GM18507 (cell line): ENCODE results near the gene PPP1R13B.
"Not testable (repeated sequence)": the region's sequence is repeated elsewhere in the genome, so short reads cannot be mapped to it uniquely, and the experiment has no call there.

Source experiments
- DNase-seq: peaks from one replicate; pipeline ENCODE4 v3.0.0; 2011; ENCODE audit warnings: low read depth; ENCODE audit not compliant: insufficient read length; ENCODE audit errors: extremely low spot score
- FAIRE-seq: peaks from 2 replicates; lab custom pipeline; 2011; peaks lifted over from hg19 to GRCh38; lab: Jason Lieb, UNC

PPP1R13B gene, protein sequence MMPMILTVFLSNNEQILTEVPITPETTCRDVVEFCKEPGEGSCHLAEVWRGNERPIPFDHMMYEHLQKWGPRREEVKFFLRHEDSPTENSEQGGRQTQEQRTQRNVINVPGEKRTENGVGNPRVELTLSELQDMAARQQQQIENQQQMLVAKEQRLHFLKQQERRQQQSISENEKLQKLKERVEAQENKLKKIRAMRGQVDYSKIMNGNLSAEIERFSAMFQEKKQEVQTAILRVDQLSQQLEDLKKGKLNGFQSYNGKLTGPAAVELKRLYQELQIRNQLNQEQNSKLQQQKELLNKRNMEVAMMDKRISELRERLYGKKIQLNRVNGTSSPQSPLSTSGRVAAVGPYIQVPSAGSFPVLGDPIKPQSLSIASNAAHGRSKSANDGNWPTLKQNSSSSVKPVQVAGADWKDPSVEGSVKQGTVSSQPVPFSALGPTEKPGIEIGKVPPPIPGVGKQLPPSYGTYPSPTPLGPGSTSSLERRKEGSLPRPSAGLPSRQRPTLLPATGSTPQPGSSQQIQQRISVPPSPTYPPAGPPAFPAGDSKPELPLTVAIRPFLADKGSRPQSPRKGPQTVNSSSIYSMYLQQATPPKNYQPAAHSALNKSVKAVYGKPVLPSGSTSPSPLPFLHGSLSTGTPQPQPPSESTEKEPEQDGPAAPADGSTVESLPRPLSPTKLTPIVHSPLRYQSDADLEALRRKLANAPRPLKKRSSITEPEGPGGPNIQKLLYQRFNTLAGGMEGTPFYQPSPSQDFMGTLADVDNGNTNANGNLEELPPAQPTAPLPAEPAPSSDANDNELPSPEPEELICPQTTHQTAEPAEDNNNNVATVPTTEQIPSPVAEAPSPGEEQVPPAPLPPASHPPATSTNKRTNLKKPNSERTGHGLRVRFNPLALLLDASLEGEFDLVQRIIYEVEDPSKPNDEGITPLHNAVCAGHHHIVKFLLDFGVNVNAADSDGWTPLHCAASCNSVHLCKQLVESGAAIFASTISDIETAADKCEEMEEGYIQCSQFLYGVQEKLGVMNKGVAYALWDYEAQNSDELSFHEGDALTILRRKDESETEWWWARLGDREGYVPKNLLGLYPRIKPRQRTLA

DNA sequence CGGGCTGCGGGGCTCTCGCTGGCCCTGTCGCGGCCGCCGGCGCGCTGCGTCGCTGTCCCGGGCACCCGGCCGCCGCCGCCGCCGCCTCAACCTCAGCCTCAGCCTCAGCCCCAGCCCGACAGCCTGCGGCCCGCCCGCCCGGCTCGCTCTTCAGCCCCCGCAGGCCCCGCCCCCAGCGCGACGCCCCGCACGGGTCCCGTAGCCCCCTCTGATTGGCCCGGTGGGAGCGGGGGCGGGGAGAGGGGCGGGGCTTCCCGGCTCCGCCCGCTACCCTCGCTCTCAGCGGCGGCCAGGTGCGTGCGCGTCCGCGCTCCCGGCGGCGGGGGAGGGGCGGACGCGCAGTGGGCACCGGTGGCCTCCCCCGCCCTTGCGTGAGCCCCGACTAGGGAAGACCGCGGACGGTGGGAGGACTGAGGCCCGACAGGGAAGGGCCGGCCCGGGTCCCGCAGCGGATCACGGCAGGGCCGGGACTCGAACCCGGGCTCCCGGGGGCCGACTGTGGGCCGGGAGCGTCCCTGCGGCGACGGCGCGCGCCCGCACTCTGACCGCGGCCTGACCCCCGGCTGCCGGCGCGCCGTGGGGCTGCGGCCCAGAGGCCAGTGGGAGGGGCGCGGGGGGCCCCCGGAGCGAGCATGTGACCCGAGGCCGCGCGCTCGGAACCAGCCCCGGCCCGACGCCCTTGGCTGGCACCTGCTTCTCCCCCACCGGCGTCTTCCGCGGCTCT, at the start of gene PPP1R13B:
TSS of gene PPP1R13B (minus strand) at position 125 of the 724 bp plus-strand sequence. CDS start 268 bp downstream, outside the sequence.
- DNase-seq (peak; percentile 97), FAIRE-seq (peak; percentile 86)

DNA sequence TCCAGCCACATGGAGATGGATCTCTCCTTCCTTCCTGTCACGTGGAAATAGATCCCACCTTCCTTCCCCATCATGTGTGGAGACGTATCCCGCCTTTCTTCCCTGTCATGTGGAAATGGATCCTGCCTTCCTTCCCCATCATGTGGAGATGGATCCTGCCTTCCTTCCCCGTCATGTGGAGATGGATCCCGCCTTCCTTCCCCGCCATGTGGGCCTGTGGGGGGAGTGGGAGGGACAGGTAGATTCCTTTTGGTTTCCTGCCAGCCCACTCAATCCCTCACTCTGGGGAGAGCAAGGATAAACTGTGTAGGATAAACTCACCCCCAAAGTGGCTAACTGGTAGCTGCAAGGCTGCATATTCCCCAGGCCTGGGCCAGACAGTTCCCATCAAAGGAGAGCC, 49.2 kb upstream of the PPP1R13B start:
- FAIRE-seq (no peak), DNase-seq (no peak)

DNA sequence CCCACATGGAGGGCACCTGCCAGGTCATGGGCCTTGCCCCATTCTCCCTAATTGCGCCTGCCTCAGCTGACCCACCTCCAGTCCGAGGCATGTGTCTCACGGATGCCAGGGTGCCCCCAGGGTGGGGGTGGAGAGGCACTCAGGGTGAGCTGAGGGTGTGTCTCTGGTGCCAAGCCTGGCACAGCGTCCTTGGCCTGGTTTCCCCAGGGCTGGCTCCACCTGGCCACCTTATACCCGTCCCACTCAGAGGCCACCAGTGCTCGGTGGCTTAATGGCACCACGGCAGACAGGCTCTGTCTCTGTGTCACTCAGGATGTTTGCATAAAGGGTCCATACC, 47.3 kb upstream of the PPP1R13B start:
- DNase-seq (no peak), FAIRE-seq (no peak)

DNA sequence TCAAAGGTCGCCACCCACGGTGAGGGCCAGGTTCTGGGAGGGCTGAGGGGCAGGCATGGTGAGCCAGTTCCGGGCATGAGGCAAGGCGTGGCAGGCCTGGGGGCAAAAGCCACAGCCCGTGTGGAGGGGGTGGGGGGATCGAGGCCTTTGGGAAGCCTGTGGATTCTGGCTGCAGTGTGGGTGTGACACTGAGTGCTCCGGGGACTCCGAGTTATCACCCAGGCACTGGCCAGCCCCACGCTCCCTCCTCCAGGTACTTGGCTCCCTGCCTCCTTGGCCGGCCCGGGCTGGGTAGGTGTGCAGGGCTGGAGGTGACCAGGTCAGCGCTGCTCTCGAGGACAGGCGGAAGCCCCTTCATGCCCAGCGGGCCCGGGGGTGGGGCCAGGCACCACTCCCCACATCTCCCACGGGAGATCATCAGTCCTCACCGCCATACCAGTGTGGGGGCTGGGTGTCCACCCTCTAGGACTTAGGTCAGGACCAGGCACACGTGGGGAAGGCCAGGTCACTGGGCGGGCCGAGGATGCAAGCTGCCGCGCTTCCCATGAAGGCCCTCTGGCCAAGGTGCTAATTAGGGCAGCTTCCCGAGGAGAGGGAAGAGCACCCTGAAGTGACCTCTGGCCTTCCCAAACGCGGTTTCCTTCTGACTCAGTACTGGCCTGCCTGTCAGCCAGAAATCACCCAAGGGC, 46.8 kb upstream of the PPP1R13B start:
- FAIRE-seq (no peak), DNase-seq (no peak)

DNA sequence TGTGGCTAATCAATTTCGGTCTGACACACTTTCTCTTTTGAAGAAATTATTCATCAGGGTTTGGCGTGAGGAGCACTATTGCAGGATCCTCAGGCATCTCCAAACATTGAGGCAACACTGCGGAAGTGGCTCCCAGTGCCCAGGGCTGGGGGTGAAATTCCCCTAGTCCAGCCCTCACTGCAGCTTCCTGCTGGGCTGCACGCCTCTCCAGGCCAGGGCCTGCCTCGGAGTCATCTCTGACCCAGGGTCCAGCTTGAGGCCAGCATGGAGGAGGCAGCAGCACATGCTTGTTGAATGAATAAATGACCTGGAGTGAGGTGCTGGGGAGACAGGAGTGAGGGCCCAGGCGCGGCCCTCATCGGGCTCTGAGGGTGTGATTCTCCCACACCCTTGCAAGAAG, 44.9 kb upstream of the PPP1R13B start:
- no peak for FAIRE-seq
- no peak for DNase-seq

DNA sequence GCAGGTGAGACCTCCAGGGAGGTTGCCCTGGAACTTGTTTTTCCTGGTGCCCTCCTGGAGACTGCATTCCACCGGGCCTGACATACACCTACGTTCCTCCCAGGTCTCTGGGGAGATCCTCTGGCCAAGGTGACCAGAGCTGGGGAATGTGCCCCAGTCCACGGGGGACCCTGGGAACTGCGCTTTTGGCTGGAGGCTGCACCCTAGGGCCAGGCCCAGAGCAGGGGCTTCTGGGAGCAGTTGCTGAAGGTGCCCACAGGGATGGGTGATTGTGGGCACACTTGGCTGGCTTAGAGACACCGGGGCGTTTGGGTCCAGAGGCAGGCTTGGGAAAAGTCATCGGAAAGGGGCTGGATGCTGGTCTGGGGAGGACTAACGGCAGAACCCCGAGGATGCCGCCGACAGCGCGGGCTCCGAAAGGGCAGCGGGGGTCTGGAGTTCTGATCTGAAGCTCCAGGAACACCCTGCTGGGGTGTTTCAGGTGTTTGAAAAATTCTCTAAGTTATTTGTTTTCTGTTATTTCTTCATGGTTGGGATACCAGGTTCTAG, 44.4 kb upstream of the PPP1R13B start:
- no peak for DNase-seq
- no peak for FAIRE-seq

DNA sequence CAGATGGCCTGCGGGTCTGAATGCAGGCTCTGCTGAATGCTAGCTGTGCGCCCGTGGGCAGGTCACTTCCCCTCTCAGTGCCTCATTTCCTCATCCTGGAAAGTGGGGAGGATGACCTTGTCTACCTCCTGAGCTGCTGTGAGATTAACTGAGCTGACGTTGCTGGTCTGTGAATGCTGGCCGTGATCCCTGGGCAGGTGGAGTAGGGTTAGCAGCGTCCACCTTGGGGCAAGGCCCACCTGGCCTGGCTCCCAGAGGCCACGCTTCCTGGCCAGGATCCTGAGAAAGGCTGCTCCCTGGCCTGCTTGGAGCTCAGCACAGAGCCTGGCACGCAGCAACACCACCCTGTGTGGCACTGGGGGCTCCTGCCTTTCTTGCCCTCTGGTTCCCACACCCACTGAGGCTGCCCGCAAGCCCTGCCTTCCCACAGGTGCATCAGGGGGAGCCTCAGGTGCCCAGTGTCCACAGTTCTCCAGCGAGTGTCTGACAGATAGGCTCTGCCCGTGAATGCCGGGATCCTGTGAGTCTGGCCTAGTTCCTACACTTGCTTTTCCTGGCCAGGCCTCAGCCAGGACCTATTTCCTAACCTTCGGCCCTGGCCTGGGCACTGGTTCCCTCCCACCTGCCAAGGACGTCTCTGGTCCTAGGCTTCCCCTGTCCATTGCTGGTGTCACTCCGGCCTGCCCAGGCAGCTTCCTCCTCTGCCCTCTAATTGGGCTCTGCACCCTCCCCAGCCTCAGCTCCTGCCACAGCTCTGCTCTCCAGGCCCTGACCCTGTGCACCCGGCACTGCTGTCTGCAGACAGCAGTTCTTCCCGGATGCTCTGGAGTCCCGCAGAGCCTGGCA, 43.7 kb upstream of the PPP1R13B start:
- no peak for FAIRE-seq
- DNase-seq, result no peak

DNA sequence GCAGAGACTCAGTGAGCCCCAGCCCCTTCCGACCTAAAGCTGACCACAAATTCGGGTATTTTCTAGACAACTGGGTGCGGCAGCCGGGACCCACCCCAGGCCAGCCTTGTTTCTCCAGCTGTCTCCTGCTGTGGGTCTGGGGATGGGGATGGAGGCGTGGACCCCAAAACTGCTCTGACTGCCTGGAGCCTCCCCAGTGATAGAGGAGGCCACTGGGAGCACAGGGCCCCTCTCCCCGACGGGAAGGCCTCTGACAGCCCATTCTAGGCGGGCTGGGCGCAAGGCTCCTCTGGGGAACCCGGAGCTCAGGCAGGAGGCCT, 42.6 kb upstream of the PPP1R13B start:
- no peak for FAIRE-seq

DNA sequence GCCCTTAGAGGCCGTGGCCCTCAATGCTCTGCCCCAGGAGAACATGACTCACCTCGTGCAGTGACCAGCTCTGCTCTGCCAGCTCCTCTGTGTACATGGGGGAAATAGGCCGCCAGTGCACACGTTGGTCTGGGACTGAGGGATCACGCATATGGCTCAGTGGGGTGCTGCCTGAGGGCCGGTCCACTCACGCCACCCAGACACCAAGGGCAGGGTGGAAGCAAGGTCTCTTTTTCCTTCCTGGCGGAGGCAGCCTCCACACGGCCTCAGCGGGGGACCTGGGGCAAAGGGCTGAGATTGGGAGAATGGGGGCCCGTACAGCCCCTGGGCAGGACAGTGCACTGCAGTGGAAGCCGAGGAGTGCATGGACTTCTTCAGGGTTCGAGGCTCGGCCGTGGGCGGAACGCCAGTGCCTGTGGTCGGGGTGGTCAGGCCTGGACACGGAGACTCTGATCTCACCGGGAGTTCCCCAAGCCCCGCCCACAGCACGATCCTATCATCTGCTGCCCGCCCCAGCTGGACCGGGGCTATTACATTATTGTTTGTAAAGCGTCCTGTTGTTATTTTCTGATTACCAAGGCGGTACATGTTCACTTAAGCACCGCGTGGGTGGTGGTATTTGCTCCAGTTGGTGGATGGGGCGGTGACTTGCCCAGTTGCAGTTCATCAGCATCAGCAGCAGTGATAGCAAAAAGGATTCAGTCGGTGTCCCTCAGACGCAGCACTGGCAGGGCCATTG, 42.1 kb upstream of the PPP1R13B start:
- FAIRE-seq (no peak), DNase-seq (no peak)

More for the DNA sequence above, 42.6 kb upstream of the PPP1R13B start:
- no peak for DNase-seq

DNA sequence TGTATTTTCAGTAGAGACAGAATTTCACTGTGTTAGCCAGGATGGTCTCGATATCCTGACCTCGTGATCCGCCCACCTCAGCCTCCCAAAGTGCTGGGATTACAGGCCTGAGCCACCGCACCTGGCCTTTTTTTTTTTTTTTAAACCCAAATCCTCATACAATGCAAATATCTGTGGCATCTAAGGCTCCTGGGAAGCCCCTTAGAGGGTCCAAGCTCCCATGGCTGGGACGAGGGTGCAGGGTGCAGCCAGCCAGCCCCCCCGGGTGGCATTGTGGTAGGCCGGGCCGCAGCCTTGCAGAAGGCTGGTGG, 41.6 kb upstream of the PPP1R13B start:
- FAIRE-seq, DNase-seq: not testable (repeated sequence)

DNA sequence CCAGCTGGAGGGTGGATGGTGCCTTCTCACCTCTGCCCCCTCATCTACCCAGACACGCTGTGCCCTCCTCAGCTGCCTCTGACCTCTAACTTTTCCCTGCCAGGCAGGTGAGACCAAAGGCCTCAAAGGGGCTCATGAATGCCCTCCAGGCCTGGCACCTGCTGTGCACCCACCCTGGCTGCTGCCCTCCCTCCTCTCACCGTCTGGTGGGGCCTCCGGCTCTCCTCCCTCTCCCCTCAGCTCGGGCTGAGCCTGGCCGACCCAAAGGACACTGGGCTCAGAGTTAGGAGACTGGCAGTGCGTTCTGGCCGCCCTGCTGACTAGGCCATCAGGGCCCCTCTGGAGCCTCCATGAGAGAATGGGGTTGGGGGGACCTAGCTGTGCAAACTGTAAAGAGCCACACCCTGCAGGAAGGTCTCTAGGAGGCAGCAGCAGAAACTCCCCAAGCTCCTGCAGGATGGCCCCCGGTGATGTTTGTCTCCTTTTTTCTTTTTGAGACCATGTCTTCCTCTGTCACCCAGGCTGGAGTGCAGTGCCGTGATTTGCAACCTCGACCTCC, 40.3 kb upstream of the PPP1R13B start:
- FAIRE-seq, result no peak
- no peak for DNase-seq

DNA sequence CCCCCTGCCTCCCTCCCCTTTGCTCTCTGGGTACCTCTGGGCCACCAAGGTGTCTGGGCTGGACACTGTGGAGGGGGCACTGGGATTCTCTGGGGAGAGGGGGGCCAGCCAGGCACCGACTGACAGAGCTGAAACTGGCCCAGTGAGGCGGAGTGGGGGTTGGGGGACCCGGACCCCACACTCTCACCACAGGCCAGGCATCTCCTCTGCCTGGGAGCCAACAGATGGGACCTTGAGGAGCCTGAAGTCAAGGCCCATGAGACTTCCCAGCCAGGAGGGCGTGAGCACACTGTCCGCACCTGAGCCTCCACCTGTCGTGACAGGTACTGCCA, 39.8 kb upstream of the PPP1R13B start:
- FAIRE-seq, result no peak

DNA sequence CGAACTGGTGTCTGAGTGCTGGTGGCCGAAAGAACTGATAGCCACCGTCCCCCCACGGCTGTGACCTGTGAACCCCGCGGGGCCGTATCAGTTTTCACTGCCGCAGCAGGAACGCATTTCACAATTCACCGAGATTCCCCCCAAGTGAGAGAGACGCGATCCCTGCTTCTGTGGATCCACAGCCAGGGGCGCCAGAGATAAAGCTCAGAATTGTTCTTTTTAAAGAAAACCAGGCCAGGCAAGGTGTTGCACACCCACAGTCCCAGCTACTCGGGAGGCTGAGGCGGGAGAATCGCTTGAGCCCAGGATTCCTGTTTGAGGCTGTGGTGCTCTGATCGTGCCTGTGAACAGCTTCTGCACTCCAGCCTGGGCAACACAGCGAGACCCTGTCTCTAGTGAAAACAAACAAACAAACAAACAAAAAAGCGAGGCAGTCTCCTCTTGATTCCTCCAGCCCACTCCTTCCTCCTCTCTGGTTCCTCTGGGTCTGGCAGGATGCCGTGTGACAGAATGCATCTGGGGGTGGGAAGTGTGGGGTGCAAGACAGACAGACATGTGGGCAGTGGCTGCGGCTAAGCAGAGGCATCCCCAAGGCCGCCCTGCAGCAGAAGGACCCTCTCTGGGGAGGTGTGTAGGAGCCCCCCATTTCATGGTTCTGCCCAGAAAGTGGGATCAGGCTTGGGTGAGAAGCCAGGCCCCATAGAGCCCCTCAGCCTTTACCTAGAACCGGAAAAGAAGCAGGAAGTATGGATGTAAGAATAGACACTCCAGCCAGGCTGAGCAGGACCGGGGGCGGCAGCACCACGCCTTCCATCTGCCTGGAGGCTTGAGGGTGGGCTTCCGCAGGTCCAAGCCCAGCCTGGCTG, 39.2 kb upstream of the PPP1R13B start:
- DNase-seq (no peak), FAIRE-seq (no peak)

More for the DNA sequence above, 39.8 kb upstream of the PPP1R13B start:
- no peak for DNase-seq

DNA sequence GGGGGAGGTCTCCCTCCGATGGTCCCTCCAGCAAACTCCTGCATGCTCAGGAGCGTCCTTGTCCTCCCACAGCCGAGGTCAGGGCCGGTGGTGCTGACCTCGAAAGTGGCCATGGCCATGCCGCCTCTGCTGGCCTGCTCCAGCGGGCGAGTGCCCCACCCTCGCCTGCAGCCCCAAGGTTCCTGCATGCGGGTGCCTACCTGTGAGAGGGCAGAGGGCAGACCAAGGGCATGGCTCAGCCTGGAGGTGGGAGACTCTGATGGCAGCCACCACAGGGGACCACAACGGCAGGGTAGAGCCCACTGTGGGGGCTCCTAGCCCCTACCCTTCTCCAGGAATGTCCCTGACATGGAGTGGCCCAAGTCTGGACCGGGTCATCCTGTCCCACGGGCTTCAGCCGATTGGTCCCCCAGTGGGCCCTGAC, 38.1 kb upstream of the PPP1R13B start:
- no peak for DNase-seq
- no peak for FAIRE-seq

DNA sequence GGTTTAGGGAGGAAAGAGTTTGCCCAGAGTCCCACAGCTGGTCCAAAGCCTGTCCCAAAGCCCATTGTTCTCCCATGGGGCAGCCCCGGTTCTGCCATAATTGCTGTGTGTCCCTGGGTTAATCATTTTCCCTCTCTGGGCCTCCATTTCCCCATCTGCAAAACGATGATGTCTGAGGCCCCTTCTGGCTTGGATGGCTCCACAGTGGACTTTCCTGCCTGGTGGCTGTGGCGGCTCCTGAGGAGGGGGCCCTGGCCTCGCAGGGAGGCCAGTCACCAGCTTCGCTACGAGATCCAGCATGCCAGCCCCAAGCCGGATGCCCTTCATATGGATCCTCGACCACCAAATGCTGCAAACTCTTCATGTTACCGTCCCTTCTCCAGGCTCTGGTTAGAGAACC, 37.5 kb upstream of the PPP1R13B start:
- DNase-seq, result no peak
- no peak for FAIRE-seq

DNA sequence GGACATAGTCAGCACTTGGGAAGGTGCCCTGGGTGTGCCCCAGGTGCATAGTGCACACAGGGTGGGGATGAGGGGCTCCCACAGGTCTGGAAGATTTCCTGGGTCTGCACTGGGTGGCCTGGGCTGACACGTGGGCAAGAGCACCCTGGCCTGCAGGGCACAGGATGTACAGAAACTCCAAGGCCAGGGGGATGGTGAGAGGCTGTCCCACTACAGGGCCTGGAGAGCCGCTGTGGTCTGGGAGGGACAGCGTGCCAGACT, 35.8 kb upstream of the PPP1R13B start:
- FAIRE-seq, result no peak
- DNase-seq, result no peak
